H9 (cell line): ENCODE results near the gene FAM149B1. TPM values are rescaled to one million over a fixed set of nuclear protein-coding genes. Genes with fewer than 3 reads are reported as not detected.
A peak's percentile ranks its signal among the peaks of the same experiment; 100 is the strongest.

ENCODE experiments used
- DNase-seq: peaks from one replicate; pipeline ENCODE4 v3.0.0-alpha.2; 2017
- H2AFZ ChIP-seq: one replicate; pipeline ENCODE4 v1.6.1; 2013; ENCODE audit warnings: mild to moderate bottlenecking, low read length, control low read depth, moderate library complexity
- H2AK5ac ChIP-seq: 2 replicates; pipeline ENCODE4 v1.6.1; 2013; ENCODE audit warnings: low read length, control low read depth, mixed read lengths; ENCODE audit not compliant: insufficient read length
- H2BK120ac ChIP-seq: one replicate; pipeline ENCODE4 v1.6.1; 2013; ENCODE audit warnings: low read depth, mild to moderate bottlenecking, low read length, control low read depth, inconsistent platforms; ENCODE audit not compliant: poor library complexity, severe bottlenecking
- H2BK12ac ChIP-seq: 2 replicates; pipeline ENCODE4 v1.6.1; 2013; ENCODE audit warnings: low read length, control low read depth, mixed read lengths, low read depth; ENCODE audit not compliant: insufficient read length
- H2BK15ac ChIP-seq: 2 replicates; pipeline ENCODE4 v1.6.1; 2013; ENCODE audit warnings: low read depth, low read length, control low read depth
- H2BK20ac ChIP-seq: one replicate; pipeline ENCODE4 v1.6.1; 2013; ENCODE audit warnings: low read depth, mild to moderate bottlenecking, low read length, control low read depth, inconsistent platforms; ENCODE audit not compliant: poor library complexity, severe bottlenecking
- H2BK5ac ChIP-seq: 2 replicates; pipeline ENCODE4 v1.6.1; 2013; ENCODE audit warnings: low read length, control low read depth, mixed read lengths; ENCODE audit not compliant: insufficient read length
- H3K14ac ChIP-seq: 2 replicates; pipeline ENCODE4 v1.6.1; 2013; ENCODE audit warnings: low read length, control low read depth; ENCODE audit not compliant: insufficient read depth
- H3K18ac ChIP-seq: 2 replicates; pipeline ENCODE4 v1.6.1; 2013; ENCODE audit warnings: low read depth, mild to moderate bottlenecking, mixed read lengths, low read length, control low read depth; ENCODE audit not compliant: insufficient read length
- H3K23ac ChIP-seq: 2 replicates; pipeline ENCODE4 v1.6.1; 2013; ENCODE audit warnings: low read length, control low read depth, mixed read lengths, low read depth; ENCODE audit not compliant: insufficient read length
- H3K23me2 ChIP-seq: 2 replicates; pipeline ENCODE4 v1.6.1; 2013; ENCODE audit warnings: low read depth, mild to moderate bottlenecking, mixed read lengths, low read length, control low read depth; ENCODE audit not compliant: insufficient read length, poor library complexity, severe bottlenecking
- H3K27ac ChIP-seq: 2 replicates; pipeline ENCODE4 v1.5.1; 2013; ENCODE audit warnings: low read length, control low read depth, mixed read lengths, low read depth; ENCODE audit not compliant: insufficient read length
- H3K27me3 ChIP-seq: 2 replicates; pipeline ENCODE4 v1.6.1; 2013; ENCODE audit warnings: low read length, control low read depth, inconsistent platforms; ENCODE audit not compliant: insufficient read depth
- H3K4ac ChIP-seq: 2 replicates; pipeline ENCODE4 v1.6.1; 2013; ENCODE audit warnings: low read depth, mild to moderate bottlenecking, control low read depth, inconsistent platforms, low read length, moderate library complexity
- H3K4me1 ChIP-seq: 2 replicates; pipeline ENCODE4 v1.6.1; 2013; ENCODE audit warnings: low read length, control low read depth, inconsistent platforms; ENCODE audit not compliant: insufficient read depth
- H3K4me2 ChIP-seq: 2 replicates; pipeline ENCODE4 v1.6.1; 2013; ENCODE audit warnings: low read length, control low read depth, mixed read lengths; ENCODE audit not compliant: insufficient read length, insufficient read depth
- H3K56ac ChIP-seq: 2 replicates; pipeline ENCODE4 v1.6.1; 2013; ENCODE audit warnings: low read depth, mild to moderate bottlenecking, mixed read lengths, low read length, control low read depth; ENCODE audit not compliant: insufficient read length
- H3K79me1 ChIP-seq: 2 replicates; pipeline ENCODE4 v1.6.1; 2013; ENCODE audit warnings: low read depth, mild to moderate bottlenecking, moderate library complexity, low read length, control low read depth, inconsistent platforms; ENCODE audit not compliant: insufficient read depth, poor library complexity, severe bottlenecking
- H3K79me2 ChIP-seq: 2 replicates; pipeline ENCODE4 v1.6.1; 2013; ENCODE audit warnings: low read length, control low read depth, inconsistent platforms; ENCODE audit not compliant: insufficient read depth
- H3K9ac ChIP-seq: 2 replicates; pipeline ENCODE4 v1.6.1; 2013; ENCODE audit warnings: low read length, control low read depth, mixed read lengths; ENCODE audit not compliant: insufficient read length; ENCODE audit errors: extremely low read depth
- H3K9me3 ChIP-seq: one replicate; pipeline ENCODE4 v1.6.1; 2013; ENCODE audit warnings: low read depth, low read length, inconsistent platforms; ENCODE audit not compliant: control insufficient read depth
- H3T11ph ChIP-seq: one replicate; pipeline ENCODE4 v1.6.1; 2013; ENCODE audit warnings: mild to moderate bottlenecking, low read length, control low read depth, inconsistent platforms
- H4K20me1 ChIP-seq: one replicate; pipeline ENCODE4 v1.6.1; 2013; ENCODE audit not compliant: control insufficient read depth, insufficient read length, insufficient read depth
- H4K5ac ChIP-seq: 2 replicates; pipeline ENCODE4 v1.6.1; 2013; ENCODE audit warnings: low read depth, mild to moderate bottlenecking, mixed read lengths, low read length, control low read depth; ENCODE audit not compliant: insufficient read length
- H4K8ac ChIP-seq: replicated peaks from 2 replicates; pipeline ENCODE4 v1.6.1; 2013; ENCODE audit warnings: low read length, control low read depth, mixed read lengths, low read depth; ENCODE audit not compliant: insufficient read length
- H4K91ac ChIP-seq: 2 replicates; pipeline ENCODE4 v1.6.1; 2013; ENCODE audit warnings: low read depth, mild to moderate bottlenecking, moderate library complexity, mixed read lengths, low read length, control low read depth; ENCODE audit not compliant: insufficient read length
- H3K27ac Mint-ChIP-seq, 3 experiments: 2 replicates in 2 of 3; 3 replicates in 1 of 3; pipeline ENCODE4 v1.8.0; 2020 to 2021; ENCODE audit warnings: mixed read lengths in 3 of 3, mild to moderate bottlenecking in 1 of 3, moderate library complexity in 1 of 3
- H3K27me3 Mint-ChIP-seq: 2 replicates; pipeline ENCODE4 v1.8.0; 2021; ENCODE audit warnings: low read depth, mild to moderate bottlenecking, moderate library complexity, mixed read lengths
- H3K36me3 Mint-ChIP-seq, 3 experiments: 2 replicates in 2 of 3; 3 replicates in 1 of 3; pipeline ENCODE4 v1.8.0; 2020 to 2021; ENCODE audit warnings: low read depth in 3 of 3, mixed read lengths in 3 of 3; ENCODE audit not compliant: insufficient read depth in 1 of 3
- H3K4me1 Mint-ChIP-seq, 2 experiments: 2 replicates each; pipeline ENCODE4 v1.8.0; 2020; ENCODE audit warnings: mixed read lengths in 2 of 2
- H3K4me3 Mint-ChIP-seq, 2 experiments: 2 replicates in 1 of 2; 3 replicates in 1 of 2; pipeline ENCODE4 v1.8.0; 2020 to 2021; ENCODE audit warnings: mild to moderate bottlenecking in 2 of 2, mixed read lengths in 2 of 2, moderate library complexity in 1 of 2
- H3K9me3 Mint-ChIP-seq, 2 experiments: 2 replicates in 1 of 2; 3 replicates in 1 of 2; pipeline ENCODE4 v1.8.0; 2020; ENCODE audit warnings: mild to moderate bottlenecking in 2 of 2, mixed read lengths in 2 of 2, moderate library complexity in 1 of 2
- CTCF ChIP-seq: fragments of 200-600 bp; sonication (generic); conservative IDR thresholded peaks from 3 replicates; pipeline ENCODE4 v1.8.0; 2021; ENCODE audit warnings: antibody characterized with exemption, mild to moderate bottlenecking
- WGBS: extraction: QIAGEN DNeasy Blood & Tissue Kit; methylation state at CpG from one replicate; pipeline ENCODE4 v1.1.7; 2013; ENCODE audit warnings: missing lambda C conversion rate, low lambda C conversion rate, mixed read lengths; ENCODE audit not compliant: insufficient read length; ENCODE audit errors: extremely low coverage; 5-methylcytosine and 5-hydroxymethylcytosine counted together
- total RNA-seq: library from RNA; stranded (reverse); gene quantifications from 2 replicates; pipeline ENCODE4 v1.2.1, GENCODE V29; 2021

The FAM149B1 gene
- total RNA-seq, 1 experiment from 2014 or later = 17.9 TPM

GRCh38 chr10:73263693-73264347, 95.9 kb downstream of the FAM149B1 start:
- Histone ChIP-seq H4K91ac (no peak overlapping the region), H3K79me1 (no peaks in the 10 kb centered on the region), H2AK5ac (no peak overlapping the region), H2BK12ac (no peak overlapping the region), H2BK20ac (no peak overlapping the region), H3T11ph (no peak overlapping the region), H3K9ac (no peak overlapping the region), H2AFZ (no peak overlapping the region), H3K27ac (no peak overlapping the region), H3K79me2 (no peaks in the 10 kb centered on the region), H2BK5ac (no peak overlapping the region), H3K4me1 (no peaks in the 10 kb centered on the region), H3K9me3 (no peaks in the 10 kb centered on the region), H4K8ac (no peak overlapping the region), H3K56ac (no peak overlapping the region), H4K5ac (no peak overlapping the region), H4K20me1 (no peaks in the 10 kb centered on the region), H2BK15ac (no peak overlapping the region), H3K23me2 (no peaks in the 10 kb centered on the region), H3K23ac (no peak overlapping the region), H2BK120ac (no peak overlapping the region), H3K4ac (no peak overlapping the region), H3K18ac (no peak overlapping the region), H3K14ac (no peak overlapping the region), H3K27me3 (no peaks in the 10 kb centered on the region), H3K4me2 (no peak overlapping the region)
- Mint-ChIP-seq H3K4me3 (no peak overlapping the region), H3K9me3 (peaks cover 12 to 17% of the 10 kb centered on the region in 2 experiments), H3K4me1 (no peaks in the 10 kb centered on the region), H3K36me3 (peaks cover 5 to 6% (median 6%) of the 10 kb centered on the region in 3 experiments; a peak in 6 of 7 replicates), H3K27me3 (no peaks in the 10 kb centered on the region), H3K27ac (no peak overlapping the region)
- WGBS = no CpG with 5 or more reads among the region's 1 CpG
- DNase-seq = no peak
- TF ChIP-seq CTCF = peak; percentile 66
